Measurements from ENCODE around the gene ATP2A3. TPM values are rescaled to one million over a fixed set of nuclear protein-coding genes. Genes with fewer than 3 reads are reported as not detected.
A peak's percentile ranks its signal among the peaks of the same experiment; 100 is the strongest.

The ATP2A3 gene
- total RNA-seq, 1 experiment from 2014 or later: 1.1 TPM

- DNase-seq (ENCODE audit: low read depth, low spot score): no peak
- in situ Hi-C loops (cut with HindIII; ENCODE audit: low pct_unique_long_range_greater_than_20kb, low sequenced_read_pairs): no loop called here
Observed at GRCh38 chr17:3978421-3979289, 14.4 kb upstream of the ATP2A3 start.

- in situ Hi-C loops (cut with HindIII; ENCODE audit: low pct_unique_long_range_greater_than_20kb, low sequenced_read_pairs): no loop called here
- DNase-seq (ENCODE audit: low read depth, low spot score): no peak
Observed at GRCh38 chr17:3977387-3977786, 13.2 kb upstream of the ATP2A3 start.

GRCh38 chr17:3976675-3977171 is 12.5 kb upstream of the ATP2A3 start:
- in situ Hi-C loops (cut with HindIII; ENCODE audit: low pct_unique_long_range_greater_than_20kb, low sequenced_read_pairs): no loop called here
- no peak for DNase-seq (ENCODE audit: low read depth, low spot score)

- no peak for DNase-seq (ENCODE audit: low read depth, low spot score)
- in situ Hi-C loops (cut with HindIII; ENCODE audit: low pct_unique_long_range_greater_than_20kb, low sequenced_read_pairs): no loop called here
Observed at GRCh38 chr17:3974980-3975379, 10.7 kb upstream of the ATP2A3 start.

GRCh38 chr17:3974138-3974687 is 10.0 kb upstream of the ATP2A3 start:
- no peak for DNase-seq (ENCODE audit: low read depth, low spot score)
- in situ Hi-C loops (cut with HindIII; ENCODE audit: low pct_unique_long_range_greater_than_20kb, low sequenced_read_pairs): no loop called here

GRCh38 chr17:3973495-3974137 is 9.4 kb upstream of the ATP2A3 start:
- in situ Hi-C loops (cut with HindIII; ENCODE audit: low pct_unique_long_range_greater_than_20kb, low sequenced_read_pairs): no loop called here

GRCh38 chr17:3972931-3973330 is 8.7 kb upstream of the ATP2A3 start:
- in situ Hi-C loops (cut with HindIII; ENCODE audit: low pct_unique_long_range_greater_than_20kb, low sequenced_read_pairs): no loop called here
- DNase-seq (ENCODE audit: low read depth, low spot score): no peak

More at GRCh38 chr17:3973495-3974137, 9.4 kb upstream of the ATP2A3 start:
- DNase-seq (ENCODE audit: low read depth, low spot score): no peak

GRCh38 chr17:3972281-3972731 is 8.1 kb upstream of the ATP2A3 start:
- DNase-seq (ENCODE audit: low read depth, low spot score): no peak
- in situ Hi-C loops (cut with HindIII; ENCODE audit: low pct_unique_long_range_greater_than_20kb, low sequenced_read_pairs): no loop called here

- DNase-seq (ENCODE audit: low read depth, low spot score): no peak
- in situ Hi-C loops (cut with HindIII; ENCODE audit: low pct_unique_long_range_greater_than_20kb, low sequenced_read_pairs): no loop called here
Observed at GRCh38 chr17:3970668-3971067, 6.4 kb upstream of the ATP2A3 start.

GRCh38 chr17:3969963-3970362 is 5.7 kb upstream of the ATP2A3 start:
- no peak for DNase-seq (ENCODE audit: low read depth, low spot score)
- in situ Hi-C loops (cut with HindIII; ENCODE audit: low pct_unique_long_range_greater_than_20kb, low sequenced_read_pairs): no loop called here

GRCh38 chr17:3968886-3969524 is 4.8 kb upstream of the ATP2A3 start:
- in situ Hi-C loops (cut with HindIII; ENCODE audit: low pct_unique_long_range_greater_than_20kb, low sequenced_read_pairs): no loop called here
- no peak for DNase-seq (ENCODE audit: low read depth, low spot score)

GRCh38 chr17:3968015-3968414 is 3.8 kb upstream of the ATP2A3 start:
- in situ Hi-C loops (cut with HindIII; ENCODE audit: low pct_unique_long_range_greater_than_20kb, low sequenced_read_pairs): no loop called here
- no peak for DNase-seq (ENCODE audit: low read depth, low spot score)

GRCh38 chr17:3966720-3967363 is 2.6 kb upstream of the ATP2A3 start:
- in situ Hi-C loops (cut with HindIII; ENCODE audit: low pct_unique_long_range_greater_than_20kb, low sequenced_read_pairs): no loop called here
- no peak for DNase-seq (ENCODE audit: low read depth, low spot score)

GRCh38 chr17:3965118-3965800 is 1.0 kb upstream of the ATP2A3 start:
- DNase-seq (ENCODE audit: low read depth, low spot score): peak; percentile 66
- in situ Hi-C loops (cut with HindIII; ENCODE audit: low pct_unique_long_range_greater_than_20kb, low sequenced_read_pairs): no loop called here

- no peak for DNase-seq (ENCODE audit: low read depth, low spot score)
- in situ Hi-C loops (cut with HindIII; ENCODE audit: low pct_unique_long_range_greater_than_20kb, low sequenced_read_pairs): no loop called here
Observed at GRCh38 chr17:3963237-3964201, 718 bp downstream of the ATP2A3 start.

GRCh38 chr17:3962965-3963236 is 1.3 kb downstream of the ATP2A3 start:
- in situ Hi-C loops (cut with HindIII; ENCODE audit: low pct_unique_long_range_greater_than_20kb, low sequenced_read_pairs): no loop called here
- no peak for DNase-seq (ENCODE audit: low read depth, low spot score)
